GM12878 (cell line): ENCODE data around the gene TRAPPC2. TPM values are rescaled to one million over a fixed set of nuclear protein-coding genes. Genes with fewer than 3 reads are reported as not detected.

Experiments
- ATAC-seq: fragments of 200-7000 bp; cut with Tn5 transposase; 3 replicates; pipeline ENCODE4 v1.9.1; 2020; ENCODE audit warnings: mild to moderate bottlenecking, moderate library complexity
- BruUV-seq: library from RNA; stranded (reverse); fragments of 400-500 nt; replicated peaks from 2 replicates; lab custom pipeline; 2021; lab: Mats Ljungman, UMichigan
- CTCF ChIA-PET: fragments of 300-600 bp; sonication (Branson Sonifier 250); formaldehyde crosslinking; extraction: SDS; loops from one replicate; lab custom pipeline; 2021; ENCODE audit warnings: inconsistent platforms; lab: Yijun Ruan, JAX
- POLR2A ChIA-PET: fragments of 350-600 bp; formaldehyde crosslinking; extraction: SDS; loops from one replicate; lab custom pipeline; 2021; ENCODE audit warnings: inconsistent platforms; lab: Charles Lee
- RAD21 ChIA-PET: fragments of 300-600 bp; sonication (Branson Sonifier 250); formaldehyde crosslinking; loops from one replicate; lab custom pipeline; 2023; ENCODE audit warnings: antibody characterized with exemption; ENCODE audit not compliant: unreplicated experiment; lab: Charles Lee
- SMC1A ChIA-PET: fragments of 300-600 bp; sonication (Branson Sonifier 250); formaldehyde crosslinking; loops from one replicate; lab custom pipeline; 2023; ENCODE audit not compliant: unreplicated experiment, uncharacterized antibody; lab: Charles Lee
- DNase-seq: peaks from one replicate; pipeline ENCODE4 v3.0.0-alpha.2; 2011; ENCODE audit warnings: low read depth, low spot score
- FAIRE-seq: peaks from 3 replicates; lab custom pipeline; 2011; peaks lifted over from hg19 to GRCh38; lab: Jason Lieb, UNC
- H2AFZ ChIP-seq: 2 replicates; pipeline ENCODE4 v1.6.0; 2011; ENCODE audit warnings: low read depth, low read length, control low read depth; ENCODE audit not compliant: control insufficient read depth
- H3K27ac ChIP-seq: 2 replicates; pipeline ENCODE4 v1.5.1; 2011; ENCODE audit warnings: control low read depth; ENCODE audit not compliant: control insufficient read depth, insufficient read depth
- H3K27me3 ChIP-seq, 2 experiments: replicated peaks in 1 of 2; 2 replicates each; pipeline versions ENCODE4 v1.6.0 to v1.6.1; 2011; ENCODE audit warnings: low read length in 1 of 2; ENCODE audit not compliant: control insufficient read depth in 2 of 2, insufficient read depth in 2 of 2
- H3K36me3 ChIP-seq, 2 experiments: 2 replicates each; pipeline ENCODE4 v1.5.1; 2011; ENCODE audit warnings: low read length in 1 of 2; ENCODE audit not compliant: control insufficient read depth in 2 of 2, insufficient read depth in 2 of 2
- H3K4me1 ChIP-seq: 2 replicates; pipeline ENCODE4 v1.6.1; 2011; ENCODE audit warnings: mild to moderate bottlenecking, low read length, moderate library complexity, mixed read lengths; ENCODE audit not compliant: control insufficient read depth, insufficient read depth
- H3K4me2 ChIP-seq: 2 replicates; pipeline ENCODE4 v1.6.0; 2011; ENCODE audit warnings: control low read depth; ENCODE audit not compliant: control insufficient read depth, insufficient read depth
- H3K4me3 ChIP-seq: fragments of 200-600 bp; sonication (generic); 2 replicates; pipeline ENCODE4 v1.5.1; 2016
- H3K79me2 ChIP-seq: 2 replicates; pipeline ENCODE4 v1.6.0; 2011; ENCODE audit warnings: low read length; ENCODE audit not compliant: control insufficient read depth, insufficient read depth
- H3K9ac ChIP-seq: 2 replicates; pipeline ENCODE4 v1.8.0; 2011; ENCODE audit warnings: low read length, control low read depth, mixed read lengths; ENCODE audit not compliant: control insufficient read depth, insufficient read depth
- H3K9me3 ChIP-seq: replicated peaks from 3 replicates; pipeline ENCODE4 v1.5.1; 2011; ENCODE audit warnings: mild to moderate bottlenecking, low read length; ENCODE audit not compliant: control insufficient read depth, insufficient read depth
- H4K20me1 ChIP-seq: 2 replicates; pipeline ENCODE4 v1.6.0; 2011; ENCODE audit not compliant: control insufficient read depth, insufficient read depth
- CEBPB ChIP-seq, 2 experiments: fragments of 150-350 bp in 1 of 2; IDR thresholded peaks; 2 replicates each; pipeline ENCODE4 v1.6.1; 2012 to 2014; ENCODE audit warnings: low read depth in 2 of 2, low read length in 2 of 2, borderline replicate concordance in 1 of 2, inconsistent platforms in 1 of 2
- ESRRA ChIP-seq: IDR thresholded peaks from 2 replicates; pipeline ENCODE4 v1.6.1; 2012; ENCODE audit warnings: mild to moderate bottlenecking, low read length, improper control_type of control experiment
- HDGF ChIP-seq: fragments of 450-650 bp; IDR thresholded peaks from 2 replicates; pipeline ENCODE4 v1.6.1; 2016; ENCODE audit warnings: antibody characterized with exemption
- MTA3 ChIP-seq: IDR thresholded peaks from 2 replicates; pipeline ENCODE4 v1.6.1; 2012; ENCODE audit warnings: low read length, inconsistent platforms, borderline replicate concordance
- MYB ChIP-seq: fragments of 150-350 bp; IDR thresholded peaks from 2 replicates; pipeline ENCODE4 v1.6.1; 2014; ENCODE audit warnings: mild to moderate bottlenecking, low read depth, low read length, borderline replicate concordance
- PAX8 ChIP-seq: fragments of 450-650 bp; IDR thresholded peaks from 2 replicates; pipeline ENCODE4 v1.6.1; 2017; ENCODE audit warnings: mild to moderate bottlenecking, moderate library complexity
- SMC3 ChIP-seq: IDR thresholded peaks from 2 replicates; pipeline ENCODE4 v1.6.1; 2011; ENCODE audit warnings: low read length, improper control_type of control experiment, borderline replicate concordance
- ZNF384 ChIP-seq: IDR thresholded peaks from 2 replicates; pipeline ENCODE4 v1.6.1; 2012; ENCODE audit warnings: low read depth, mild to moderate bottlenecking, low read length, improper control_type of control experiment, borderline replicate concordance
- WGBS: methylation state at CpG from one replicate; pipeline ENCODE4 v1.1.6; 2016; ENCODE audit warnings: low lambda C conversion rate; ENCODE audit not compliant: insufficient replicate concordance, insufficient coverage; ENCODE audit errors: missing lambda C conversion rate; 5-methylcytosine and 5-hydroxymethylcytosine counted together
- in situ Hi-C: fragments of 300-500 bp; cut with MboI; formaldehyde crosslinking; loops from 9 replicates; pipeline ENCODE4 v1.14.3; 2018; ENCODE audit warnings: mixed read lengths
- intact Hi-C: fragments of 100-400 bp; cut with micrococcal nuclease; formaldehyde crosslinking; loops from one replicate; pipeline ENCODE4 v1.14.2; 2022; ENCODE audit not compliant: unreplicated experiment
- polyA plus RNA-seq, 11 experiments: library from polyadenylated mRNA; depleted of rRNA in 4 of 11; unstranded in 6 of 11; stranded (reverse) in 5 of 11; fragments of >200 nt; fragmentation: Nextera tagmentation in 4 of 11; fragmentation: Illumina TruSeq in 1 of 11; extraction: Ambion mirVana in 4 of 11; extraction: Trizol in 1 of 11; gene quantifications; 1 replicate in 1 of 11; 2 replicates in 10 of 11; pipeline versions ENCODE4 v1.2.1 to v1.2.3, GENCODE V29; 2011 to 2016; ENCODE audit warnings: inconsistent platforms in 2 of 11, missing spikeins in 2 of 11, low read depth in 1 of 11
- total RNA-seq, 4 experiments: library from RNA; depleted of rRNA in 3 of 4; stranded (reverse); fragments of >200 nt in 3 of 4; fragmentation: Illumina TruSeq in 1 of 4; extraction: Trizol in 1 of 4; gene quantifications; 2 replicates each; pipeline versions ENCODE4 v1.2.1 to v1.2.3, GENCODE V29; 2013 to 2021
- TF ChIP-seq, protein P1 (sequence below), 3 experiments: IDR thresholded peaks in 2 of 3; conservative IDR thresholded peaks in 1 of 3; 2 replicates each; pipeline ENCODE4 v1.5.1; 2011; ENCODE audit warnings: low read depth in 3 of 3, low read length in 3 of 3, mild to moderate bottlenecking in 3 of 3, control low read depth in 2 of 3, moderate library complexity in 2 of 3, inconsistent platforms in 1 of 3, mixed read lengths in 1 of 3; ENCODE audit not compliant: control insufficient read depth in 2 of 3, insufficient read depth in 1 of 3; ENCODE audit errors: extremely low read depth in 1 of 3

Gene TRAPPC2
- total and polyA plus RNA-seq, 10 of the 15 experiments (the other 5 are each of a cell fraction or from before 2014, with no cell fraction given) = 12.4 to 28.4 (median 21.3) TPM

DNA sequence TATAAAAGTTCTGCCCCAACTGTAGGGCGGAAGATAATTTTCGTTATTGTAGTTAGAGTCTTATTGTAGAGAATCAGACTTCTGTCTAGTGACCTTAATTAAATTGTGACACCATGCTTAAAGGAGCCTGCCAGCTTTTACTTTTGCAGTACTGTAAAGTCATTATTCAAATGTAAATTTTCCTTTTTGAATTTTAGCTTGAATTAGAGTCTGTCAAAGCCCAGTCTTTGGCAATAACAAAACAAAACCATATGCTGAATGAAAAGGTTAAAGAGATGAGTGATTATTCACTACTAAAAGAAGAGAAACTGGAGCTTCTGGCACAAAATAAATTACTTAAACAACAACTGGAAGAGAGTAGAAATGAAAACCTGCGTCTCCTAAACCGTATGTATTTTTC lies 22.0 kb upstream of the TRAPPC2 start:
- WGBS = 88% methylated on average over 4 of the region's 4 CpGs
- H3K9ac ChIP-seq = no peak overlapping the region
- DNase-seq = no peak
- H3K79me2 ChIP-seq = no peaks in the 10 kb centered on the region; the same call in none of the 2 replicates
- no peak overlapping the region for H3K4me3 ChIP-seq
- ATAC-seq = no peak
- POLR2A ChIA-PET = interaction anchor here (7.2 kb wide), 1 partner anchor 59 kb away, joined by 31 read pairs; no protein-coding TSS in a partner anchor
- no peak for FAIRE-seq
- no TSS peak for BruUV-seq
- peaks cover 56% of the 10 kb centered on the region for H3K4me1 ChIP-seq
- peaks cover 2 to 5% of the 10 kb centered on the region in 2 experiments; a peak in 3 of 4 replicates for H3K36me3 ChIP-seq
- no peak overlapping the region for H3K27ac ChIP-seq
- in situ Hi-C loops = no loop called here
- H4K20me1 ChIP-seq = no peaks in the 10 kb centered on the region
- SMC1A ChIA-PET = interaction anchor here (0.6 to 3.4 kb wide), 5 partner anchors 10 to 79 kb away, joined by 3 to 24 read pairs (median 5); partner anchors contain the start of genes OFD1 and TRAPPC2
- no peaks in the 10 kb centered on the region for H3K27me3 ChIP-seq
- H3K4me2 ChIP-seq = no peak overlapping the region
- TF ChIP-seq, protein P1, sequence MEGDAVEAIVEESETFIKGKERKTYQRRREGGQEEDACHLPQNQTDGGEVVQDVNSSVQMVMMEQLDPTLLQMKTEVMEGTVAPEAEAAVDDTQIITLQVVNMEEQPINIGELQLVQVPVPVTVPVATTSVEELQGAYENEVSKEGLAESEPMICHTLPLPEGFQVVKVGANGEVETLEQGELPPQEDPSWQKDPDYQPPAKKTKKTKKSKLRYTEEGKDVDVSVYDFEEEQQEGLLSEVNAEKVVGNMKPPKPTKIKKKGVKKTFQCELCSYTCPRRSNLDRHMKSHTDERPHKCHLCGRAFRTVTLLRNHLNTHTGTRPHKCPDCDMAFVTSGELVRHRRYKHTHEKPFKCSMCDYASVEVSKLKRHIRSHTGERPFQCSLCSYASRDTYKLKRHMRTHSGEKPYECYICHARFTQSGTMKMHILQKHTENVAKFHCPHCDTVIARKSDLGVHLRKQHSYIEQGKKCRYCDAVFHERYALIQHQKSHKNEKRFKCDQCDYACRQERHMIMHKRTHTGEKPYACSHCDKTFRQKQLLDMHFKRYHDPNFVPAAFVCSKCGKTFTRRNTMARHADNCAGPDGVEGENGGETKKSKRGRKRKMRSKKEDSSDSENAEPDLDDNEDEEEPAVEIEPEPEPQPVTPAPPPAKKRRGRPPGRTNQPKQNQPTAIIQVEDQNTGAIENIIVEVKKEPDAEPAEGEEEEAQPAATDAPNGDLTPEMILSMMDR (IDR thresholded peaks at IDR 0.05 in 2 of 3, conservative IDR thresholded peaks at IDR 0.05 in 1 of 3; ENCODE audit: control insufficient read depth in 2 of 3, extremely low read depth in 1 of 3, insufficient read depth in 1 of 3, low read depth in 3 of 3, low read length in 3 of 3) = no peak
- TF ChIP-seq HDGF (no peak), SMC3 (no peak), PAX8 (no peak), ESRRA (no peak), ZNF384 (no peak), MTA3 (no peak), CEBPB (IDR thresholded peaks at IDR 0.05; ENCODE audit: borderline replicate concordance in 1 of 2, low read depth in 2 of 2, low read length in 2 of 2) (no peak), MYB (no peak)
- TF ChIP-seq, all 136 proteins: peak for 0
- ChIA-PET RAD21 (interaction anchor here (1.7 to 15.7 kb wide), 2 partner anchors 61 to 97 kb away, joined by 7 to 175 read pairs; no protein-coding TSS in a partner anchor), CTCF (interaction anchor here (1.1 to 1.6 kb wide), 2 partner anchors 48 to 63 kb away, joined by 3 read pairs; no protein-coding TSS in a partner anchor)
- H2AFZ ChIP-seq = no peak overlapping the region
- H3K9me3 ChIP-seq = no peaks in the 10 kb centered on the region
- intact Hi-C loops = no loop called here
